Immature natural killer cell (primary cell): ENCODE data around the gene TACR1. TPM values are rescaled to one million over a fixed set of nuclear protein-coding genes. Genes with fewer than 3 reads are reported as not detected.
"Not testable (repeated sequence)": the region's sequence is repeated elsewhere in the genome, so short reads cannot be mapped to it uniquely, and the experiment has no call there.

Experiments used
- DNase-seq, 3 donors: peaks; one replicate each; pipeline ENCODE4 v3.0.0; 2022; ENCODE audit warnings: mixed read lengths in 1 of 3
- H3K27ac Mint-ChIP-seq, 6 donors: one replicate each; pipeline ENCODE4 v1.8.0; 2020; ENCODE audit warnings: mixed read lengths in 6 of 6, mild to moderate bottlenecking in 5 of 6, inconsistent platforms in 4 of 6, moderate library complexity in 3 of 6
- H3K27me3 Mint-ChIP-seq, 3 donors: one replicate each; pipeline ENCODE4 v1.8.0; 2020 to 2021; ENCODE audit warnings: low read depth in 3 of 3, mild to moderate bottlenecking in 3 of 3, mixed read lengths in 3 of 3, moderate library complexity in 3 of 3, inconsistent platforms in 1 of 3
- H3K36me3 Mint-ChIP-seq, 3 donors: one replicate each; pipeline ENCODE4 v1.8.0; 2020; ENCODE audit warnings: mixed read lengths in 3 of 3, inconsistent platforms in 2 of 3, mild to moderate bottlenecking in 2 of 3
- H3K4me1 Mint-ChIP-seq, 2 donors: one replicate each; pipeline ENCODE4 v1.8.0; 2020; ENCODE audit warnings: inconsistent platforms in 2 of 2, mild to moderate bottlenecking in 2 of 2, mixed read lengths in 2 of 2, moderate library complexity in 1 of 2
- H3K4me3 Mint-ChIP-seq, 5 donors: one replicate each; pipeline ENCODE4 v1.8.0; 2020; ENCODE audit warnings: mild to moderate bottlenecking in 5 of 5, mixed read lengths in 5 of 5, inconsistent platforms in 3 of 5, moderate library complexity in 3 of 5
- H3K9me3 Mint-ChIP-seq, 6 donors: one replicate each; pipeline ENCODE4 v1.8.0; 2020; ENCODE audit warnings: mild to moderate bottlenecking in 6 of 6, mixed read lengths in 6 of 6, inconsistent platforms in 4 of 6, moderate library complexity in 3 of 6
- polyA plus RNA-seq, 3 donors: library from polyadenylated mRNA; unstranded; fragments of 300-500 nt; fragmentation: Illumina TruSeq; gene quantifications; one replicate each; pipeline ENCODE4 v1.2.3, GENCODE V29; 2021

Gene TACR1, protein sequence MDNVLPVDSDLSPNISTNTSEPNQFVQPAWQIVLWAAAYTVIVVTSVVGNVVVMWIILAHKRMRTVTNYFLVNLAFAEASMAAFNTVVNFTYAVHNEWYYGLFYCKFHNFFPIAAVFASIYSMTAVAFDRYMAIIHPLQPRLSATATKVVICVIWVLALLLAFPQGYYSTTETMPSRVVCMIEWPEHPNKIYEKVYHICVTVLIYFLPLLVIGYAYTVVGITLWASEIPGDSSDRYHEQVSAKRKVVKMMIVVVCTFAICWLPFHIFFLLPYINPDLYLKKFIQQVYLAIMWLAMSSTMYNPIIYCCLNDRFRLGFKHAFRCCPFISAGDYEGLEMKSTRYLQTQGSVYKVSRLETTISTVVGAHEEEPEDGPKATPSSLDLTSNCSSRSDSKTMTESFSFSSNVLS
- polyA plus RNA-seq = under 1 TPM in 1 of 3 donors, not detected in 2; 0.16 TPM

DNA sequence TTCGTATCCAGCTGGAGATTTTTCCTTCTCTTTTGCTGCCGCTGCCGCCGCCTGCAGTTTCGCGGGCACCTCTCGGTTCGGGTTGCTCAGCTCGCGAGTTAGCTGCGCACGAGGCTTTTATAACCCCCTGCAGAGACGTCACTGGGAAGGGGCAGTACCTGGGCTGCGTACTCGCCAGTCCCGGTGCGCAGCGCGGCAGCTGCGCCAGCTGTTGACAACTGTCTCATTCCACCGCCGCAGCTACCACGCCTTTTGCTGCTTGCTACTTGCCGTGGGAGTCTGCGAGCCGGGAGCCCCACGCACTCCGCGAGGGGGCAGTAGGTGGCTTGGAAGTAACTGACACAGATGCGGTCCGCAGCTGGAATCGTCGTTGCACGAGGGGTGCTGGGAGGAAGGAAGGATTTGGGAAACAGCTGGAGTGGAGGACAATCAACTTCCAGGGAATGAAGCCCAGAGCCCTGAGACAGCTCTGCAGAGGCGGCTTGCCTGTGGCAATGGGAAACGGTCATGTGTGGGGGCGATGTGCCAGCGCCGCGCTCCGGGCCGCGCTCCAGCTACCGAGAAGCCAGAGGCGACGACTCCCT is at the start of gene TACR1:
Gene TACR1 (minus strand): TSS at position 93 of the 584 bp plus-strand sequence. CDS start 586 bp downstream, outside the sequence.
- Mint-ChIP-seq H3K4me1 (no peaks in the 10 kb centered on the region), H3K4me3 (no peak within 1 kb of the TSS), H3K27me3 (peaks cover 6 to 28% (median 9%) of the 10 kb centered on the region in 3 donors), H3K27ac (no peak within 1 kb of the TSS), H3K9me3 (peaks cover 0 to 9% (median 5%) of the 10 kb centered on the region in 6 donors), H3K36me3 (peaks cover 0 to 6% (median 0%) of the 10 kb centered on the region in 3 donors)
- DNase-seq = no peak

DNA sequence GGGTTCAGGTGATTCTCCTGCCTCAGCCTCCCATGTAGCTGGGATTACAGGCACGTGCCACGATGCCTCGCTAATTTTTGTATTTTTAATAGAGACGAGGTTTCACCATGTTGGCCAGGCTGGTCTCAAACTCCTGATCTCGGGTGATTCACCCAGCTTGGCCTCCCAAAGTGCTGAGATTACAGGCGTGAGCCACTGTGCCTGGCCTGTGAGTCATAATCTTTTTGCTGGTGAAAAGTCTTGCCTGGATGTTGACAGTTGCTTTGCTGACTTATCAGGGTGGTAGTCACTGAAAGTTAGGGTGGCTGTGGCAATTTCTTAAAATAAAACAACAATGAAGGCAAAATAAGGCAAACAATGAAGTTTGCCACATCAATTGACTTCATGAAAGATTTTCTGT is 49.3 kb upstream of the TACR1 start:
- H3K9me3 Mint-ChIP-seq = peaks cover 0 to 21% (median 4%) of the 10 kb centered on the region in 6 donors
- not testable (repeated sequence) for H3K4me3 Mint-ChIP-seq, DNase-seq, H3K36me3 Mint-ChIP-seq, H3K27ac Mint-ChIP-seq, H3K27me3 Mint-ChIP-seq, H3K4me1 Mint-ChIP-seq

DNA sequence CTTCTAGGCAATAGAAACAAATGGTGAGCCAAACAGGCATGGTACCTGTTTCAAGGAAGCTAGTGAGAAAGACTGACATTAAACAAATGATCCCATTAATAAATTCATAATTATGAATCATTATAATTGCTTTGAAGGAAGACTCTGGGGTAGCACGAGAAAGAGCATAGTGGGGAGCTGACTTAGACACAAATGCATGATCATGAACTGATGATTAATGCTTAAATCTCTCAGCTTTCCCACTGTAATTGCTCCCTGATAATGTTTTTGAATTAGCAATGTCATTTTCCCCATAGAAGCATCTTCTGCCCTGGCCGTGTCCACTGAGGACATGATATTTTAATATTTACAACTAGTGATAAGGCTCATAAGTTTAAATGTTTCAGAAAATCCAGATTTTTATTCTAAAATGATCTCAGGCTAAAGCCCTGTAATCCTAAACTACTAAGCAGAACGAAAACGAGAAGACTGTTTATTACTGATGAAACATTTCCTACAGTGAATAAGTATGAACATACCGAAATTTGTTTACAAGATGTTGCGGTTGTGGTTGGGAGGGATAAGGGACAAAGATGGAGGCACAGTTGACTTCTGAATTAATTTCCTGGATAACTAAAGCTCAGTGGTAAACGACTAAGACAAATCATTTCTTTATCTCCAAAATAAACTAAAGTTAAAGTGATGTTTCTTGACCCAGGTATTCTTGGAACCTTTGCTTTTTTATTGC is 47.3 kb upstream of the TACR1 start:
- Mint-ChIP-seq H3K9me3 (peaks cover 2 to 34% (median 5%) of the 10 kb centered on the region in 6 donors), H3K27ac (no peak overlapping the region), H3K27me3 (peaks cover 0 to 6% (median 0%) of the 10 kb centered on the region in 3 donors), H3K4me1 (no peaks in the 10 kb centered on the region), H3K4me3 (no peak overlapping the region), H3K36me3 (no peaks in the 10 kb centered on the region)
- DNase-seq = no peak

DNA sequence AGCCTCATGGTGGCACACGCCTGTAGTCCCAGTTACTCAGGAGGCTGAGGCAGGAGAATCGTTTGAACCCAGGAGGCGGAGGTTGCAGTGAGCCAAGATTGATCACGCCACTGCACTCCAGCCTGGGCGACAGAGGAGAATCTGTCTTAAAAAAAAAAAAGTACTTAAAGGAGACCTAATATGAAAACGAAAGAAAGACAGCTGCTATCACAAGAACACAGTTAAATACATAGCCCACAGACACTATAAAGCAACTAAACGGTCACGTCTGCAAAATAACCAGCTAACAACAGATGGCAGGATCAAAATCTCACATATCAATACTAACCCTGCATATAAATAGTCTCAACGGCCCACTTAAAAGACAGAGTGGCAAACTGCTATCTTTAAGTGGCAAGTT is 43.9 kb upstream of the TACR1 start:
- H3K36me3 Mint-ChIP-seq = no peaks in the 10 kb centered on the region
- no peak overlapping the region for H3K4me3 Mint-ChIP-seq
- H3K4me1 Mint-ChIP-seq = no peaks in the 10 kb centered on the region
- H3K9me3 Mint-ChIP-seq = peaks cover 0 to 24% (median 3%) of the 10 kb centered on the region in 6 donors
- H3K27ac Mint-ChIP-seq = no peak overlapping the region
- no peak for DNase-seq
- H3K27me3 Mint-ChIP-seq = peaks cover 0 to 6% (median 0%) of the 10 kb centered on the region in 3 donors

DNA sequence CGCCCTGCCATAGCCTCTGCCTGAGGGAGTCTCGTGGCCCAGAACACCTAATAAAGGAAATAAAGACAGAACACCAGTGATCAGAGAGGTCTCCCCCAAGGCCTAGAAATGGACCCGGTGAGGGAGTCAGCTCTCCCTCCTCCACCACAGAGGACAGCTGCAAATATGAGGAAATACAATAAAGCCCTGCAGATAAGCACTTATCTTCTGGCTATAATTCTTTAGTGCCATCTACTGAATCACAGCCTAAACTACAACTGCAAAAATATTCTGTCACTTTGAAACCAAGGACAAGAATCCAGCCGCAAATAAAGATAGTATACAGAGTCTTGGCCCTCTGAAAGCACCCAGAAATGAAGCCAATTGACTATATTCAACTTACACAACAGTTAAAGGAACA is 42.4 kb upstream of the TACR1 start:
- Mint-ChIP-seq H3K27ac (no peak overlapping the region), H3K27me3 (peaks cover 0 to 6% (median 0%) of the 10 kb centered on the region in 3 donors), H3K9me3 (peaks cover 0 to 23% (median 3%) of the 10 kb centered on the region in 6 donors), H3K4me1 (no peaks in the 10 kb centered on the region), H3K36me3 (no peaks in the 10 kb centered on the region), H3K4me3 (no peak overlapping the region)
- DNase-seq = no peak

DNA sequence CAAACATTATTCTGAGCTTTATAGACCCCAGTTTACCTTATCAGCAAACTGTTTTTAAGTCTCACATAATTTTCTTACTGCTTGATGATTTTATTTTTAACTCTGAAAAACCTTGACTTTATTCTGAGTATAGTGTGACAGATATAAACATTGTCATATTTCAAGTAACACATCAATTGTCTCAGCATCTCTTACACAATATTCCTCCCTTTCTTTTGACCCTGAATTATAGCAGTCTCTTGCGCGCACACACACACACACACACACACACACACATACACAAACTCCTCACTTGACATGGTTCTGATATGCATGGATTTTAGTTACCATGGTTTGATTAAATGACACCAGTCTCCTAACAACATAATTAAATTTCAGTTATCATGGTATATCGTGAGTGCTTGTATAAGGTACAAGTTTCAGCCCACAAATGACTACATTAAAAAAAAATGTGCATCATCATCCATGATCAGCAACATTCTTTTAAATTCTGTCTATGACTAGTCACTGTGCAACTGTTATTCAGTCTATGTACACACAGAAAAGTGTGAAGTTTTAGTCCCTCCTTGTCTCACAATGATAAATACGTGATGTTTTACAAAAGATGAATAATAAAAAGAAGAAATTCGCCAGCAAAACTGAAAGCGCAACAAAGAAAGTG is 39.5 kb upstream of the TACR1 start:
- H3K36me3 Mint-ChIP-seq = no peaks in the 10 kb centered on the region
- no peak overlapping the region for H3K4me3 Mint-ChIP-seq
- peaks cover 0 to 14% (median under 1%) of the 10 kb centered on the region in 6 donors for H3K9me3 Mint-ChIP-seq
- DNase-seq = no peak
- no peak overlapping the region for H3K27ac Mint-ChIP-seq
- H3K27me3 Mint-ChIP-seq = peaks cover 0 to 4% (median 0%) of the 10 kb centered on the region in 3 donors
- no peaks in the 10 kb centered on the region for H3K4me1 Mint-ChIP-seq

DNA sequence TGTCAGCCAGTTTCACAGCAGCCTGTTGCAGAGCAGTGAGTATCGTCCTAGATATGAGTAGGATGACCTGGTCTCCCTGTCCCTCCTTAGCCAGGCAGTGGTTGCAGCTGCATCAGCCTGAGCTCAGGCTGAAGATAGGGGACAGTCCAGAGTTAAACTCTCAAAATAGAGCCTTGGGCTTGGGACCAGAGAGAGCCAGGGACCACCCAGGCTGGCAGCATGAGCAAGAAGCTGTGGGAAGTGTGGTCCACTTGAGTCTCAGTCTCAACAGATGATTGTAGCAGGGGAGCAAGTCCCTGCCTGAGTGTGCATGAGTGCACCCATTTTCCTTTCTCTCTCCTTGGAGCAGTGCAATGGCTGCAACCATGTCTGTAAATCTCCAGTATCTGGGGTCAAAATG is 38.0 kb upstream of the TACR1 start:
- Mint-ChIP-seq H3K27me3 (peaks cover 0 to 3% (median 0%) of the 10 kb centered on the region in 3 donors), H3K4me1 (no peaks in the 10 kb centered on the region), H3K36me3 (no peaks in the 10 kb centered on the region), H3K27ac (no peak overlapping the region), H3K9me3 (peaks cover 0 to 8% (median 2%) of the 10 kb centered on the region in 6 donors), H3K4me3 (no peak overlapping the region)
- no peak for DNase-seq

DNA sequence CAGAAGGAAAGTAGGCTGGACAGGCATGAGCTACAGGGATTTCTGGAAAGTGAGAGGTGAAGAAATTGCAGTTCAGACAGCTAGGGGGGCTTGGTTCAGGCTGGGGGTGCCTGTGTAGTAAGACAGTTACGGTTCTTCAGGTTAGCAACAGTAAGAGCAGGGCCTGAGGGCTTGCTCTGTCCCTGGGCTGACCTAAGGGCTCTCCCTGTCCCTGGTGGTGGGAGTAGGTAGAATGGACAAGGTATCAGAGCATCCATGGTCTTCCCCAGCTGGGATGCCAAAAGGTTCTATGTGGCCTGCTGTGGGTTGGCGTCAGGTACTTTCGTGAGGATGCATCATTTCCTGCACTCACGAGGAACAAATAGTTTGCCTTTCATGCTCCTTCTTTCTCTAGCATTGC is 34.6 kb upstream of the TACR1 start:
- DNase-seq = no peak
- no peaks in the 10 kb centered on the region for H3K36me3 Mint-ChIP-seq
- peaks cover 0 to 6% (median 0%) of the 10 kb centered on the region in 6 donors for H3K9me3 Mint-ChIP-seq
- peaks cover 0 to 6% (median 0%) of the 10 kb centered on the region in 3 donors for H3K27me3 Mint-ChIP-seq
- no peak overlapping the region for H3K27ac Mint-ChIP-seq
- H3K4me3 Mint-ChIP-seq = no peak overlapping the region
- H3K4me1 Mint-ChIP-seq = no peaks in the 10 kb centered on the region

DNA sequence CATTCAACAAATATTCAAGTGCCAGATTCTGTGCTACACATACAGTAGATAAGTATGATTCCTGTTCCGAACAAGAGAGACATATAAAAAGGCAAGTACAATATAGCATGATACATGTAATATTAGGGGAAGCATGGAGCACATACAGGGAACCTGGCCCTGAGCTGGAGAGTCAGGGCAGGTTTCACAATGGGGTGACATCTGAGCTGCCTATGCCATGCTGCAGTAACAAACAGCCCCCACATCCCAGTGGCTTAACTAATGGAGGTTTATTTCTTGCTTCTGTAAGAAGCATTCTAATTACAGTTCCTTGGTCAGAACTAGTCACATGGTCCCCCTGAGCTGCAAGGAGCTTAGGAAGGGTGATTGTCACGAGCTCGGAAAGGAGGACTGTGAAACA is 27.3 kb upstream of the TACR1 start:
- Mint-ChIP-seq H3K9me3 (peaks cover 0 to 11% (median 0%) of the 10 kb centered on the region in 6 donors), H3K27ac (no peak overlapping the region), H3K27me3 (peaks cover 0 to 9% (median 3%) of the 10 kb centered on the region in 3 donors), H3K36me3 (no peaks in the 10 kb centered on the region), H3K4me3 (no peak overlapping the region), H3K4me1 (no peaks in the 10 kb centered on the region)
- DNase-seq = no peak

DNA sequence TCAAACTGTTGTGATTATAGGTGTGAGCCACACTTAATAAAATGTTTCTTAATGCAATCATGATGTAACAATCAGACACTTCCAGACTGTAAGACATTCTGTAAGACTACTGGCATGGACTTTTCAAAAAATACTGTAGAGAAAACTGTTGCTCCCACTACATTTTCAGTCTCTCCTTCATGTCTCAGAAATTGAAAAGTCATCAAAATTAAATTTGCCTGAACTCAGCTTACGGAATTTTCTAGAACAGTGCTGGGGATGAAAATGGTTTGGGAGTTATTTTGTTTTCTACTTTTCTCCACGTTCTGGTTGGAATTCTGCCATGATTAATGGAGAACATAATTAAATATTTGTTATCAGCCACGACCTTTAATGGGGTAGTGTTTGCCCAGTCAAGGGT is 26.8 kb upstream of the TACR1 start:
- H3K27me3 Mint-ChIP-seq = peaks cover 0 to 7% (median 7%) of the 10 kb centered on the region in 3 donors
- no peak for DNase-seq
- H3K9me3 Mint-ChIP-seq = peaks cover 0 to 11% (median 0%) of the 10 kb centered on the region in 6 donors
- no peak overlapping the region for H3K4me3 Mint-ChIP-seq
- no peaks in the 10 kb centered on the region for H3K36me3 Mint-ChIP-seq
- H3K27ac Mint-ChIP-seq = no peak overlapping the region
- no peaks in the 10 kb centered on the region for H3K4me1 Mint-ChIP-seq

DNA sequence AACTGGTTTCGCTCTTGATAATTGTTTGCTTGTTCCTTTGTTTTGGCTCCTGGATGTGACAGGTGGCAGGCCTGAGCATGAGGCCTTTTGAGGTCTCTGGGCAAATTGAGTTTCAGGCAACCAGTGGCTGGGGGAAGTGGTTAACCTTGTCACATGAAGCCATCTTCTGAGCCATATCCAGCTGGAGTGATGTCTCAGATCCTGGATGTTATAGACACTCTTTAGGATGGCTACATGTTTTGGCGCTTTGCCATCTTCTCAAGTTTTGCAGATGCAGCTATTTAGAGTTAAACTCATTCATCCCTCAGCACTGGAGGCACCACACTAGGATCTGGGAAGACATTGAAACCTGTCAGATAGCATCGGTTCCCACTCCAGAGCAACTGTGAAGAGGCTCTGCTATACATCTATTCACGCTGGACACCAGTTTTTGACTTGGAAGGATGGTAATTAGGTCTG is 25.3 kb upstream of the TACR1 start:
- Mint-ChIP-seq H3K9me3 (peaks cover 0 to 11% (median 0%) of the 10 kb centered on the region in 6 donors), H3K4me3 (no peak overlapping the region), H3K27ac (no peak overlapping the region), H3K36me3 (no peaks in the 10 kb centered on the region), H3K4me1 (no peaks in the 10 kb centered on the region), H3K27me3 (peaks cover 0 to 9% (median 7%) of the 10 kb centered on the region in 3 donors)
- DNase-seq = no peak

DNA sequence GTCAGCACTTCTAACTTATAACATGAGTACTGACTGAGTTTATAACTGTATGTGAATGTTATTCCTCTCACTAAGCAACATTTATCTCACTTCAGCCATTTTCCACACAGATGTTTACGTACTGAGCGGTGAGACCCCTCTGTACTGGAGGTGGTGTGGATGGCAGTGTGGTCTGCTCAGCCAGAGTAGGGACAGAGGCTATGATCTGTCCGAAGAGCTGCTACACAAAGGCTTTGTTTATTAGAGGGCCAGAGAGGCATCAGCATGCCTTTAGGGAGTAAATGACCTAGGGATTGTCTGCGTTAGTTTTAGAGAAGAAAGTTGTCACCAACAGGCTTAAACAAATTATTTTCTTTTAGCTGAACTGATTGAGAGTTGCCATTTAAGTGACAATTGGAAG is 23.2 kb upstream of the TACR1 start:
- no peak overlapping the region for H3K4me3 Mint-ChIP-seq
- H3K4me1 Mint-ChIP-seq = no peaks in the 10 kb centered on the region
- no peak overlapping the region for H3K27ac Mint-ChIP-seq
- H3K36me3 Mint-ChIP-seq = no peaks in the 10 kb centered on the region
- no peak for DNase-seq
- peaks cover 0 to 10% (median 10%) of the 10 kb centered on the region in 3 donors for H3K27me3 Mint-ChIP-seq
- H3K9me3 Mint-ChIP-seq = peaks cover 0 to 10% (median 0%) of the 10 kb centered on the region in 6 donors

DNA sequence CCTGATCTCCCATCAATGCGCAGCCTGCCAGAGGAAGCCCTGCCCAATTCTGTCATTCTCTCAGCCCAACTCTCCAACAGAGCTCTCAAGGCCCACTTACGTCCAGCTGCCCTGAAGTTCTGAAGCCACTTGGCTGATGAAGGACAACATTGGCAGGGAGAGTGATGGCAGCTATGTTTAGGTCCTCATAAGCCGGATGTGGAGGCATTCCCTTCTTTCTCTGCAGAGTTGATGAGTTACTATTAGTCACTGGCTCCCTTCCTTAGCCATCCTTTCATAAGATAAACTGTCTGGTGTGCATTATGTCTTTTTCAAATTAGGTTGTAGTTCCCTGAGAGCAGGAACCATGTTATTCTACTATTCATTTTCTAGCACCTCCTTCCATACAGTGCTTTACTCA is 22.5 kb upstream of the TACR1 start:
- peaks cover 0 to 12% (median 10%) of the 10 kb centered on the region in 3 donors for H3K27me3 Mint-ChIP-seq

More for the DNA sequence above, 22.5 kb upstream of the TACR1 start:
- DNase-seq = no peak
- H3K4me3 Mint-ChIP-seq = no peak overlapping the region
- H3K4me1 Mint-ChIP-seq = no peaks in the 10 kb centered on the region
- H3K27ac Mint-ChIP-seq = no peak overlapping the region
- peaks cover 0 to 10% (median 0%) of the 10 kb centered on the region in 6 donors for H3K9me3 Mint-ChIP-seq
- no peaks in the 10 kb centered on the region for H3K36me3 Mint-ChIP-seq
